IMR-90 (cell line): ENCODE results near the gene OR51M1.
"Not testable (repeated sequence)": the region's sequence is repeated elsewhere in the genome, so short reads cannot be mapped to it uniquely, and the experiment has no call there.

Experiments used
- CTCF ChIP-seq: conservative IDR thresholded peaks from 2 replicates; pipeline ENCODE4 v1.5.1; 2012; ENCODE audit warnings: mild to moderate bottlenecking, low read depth, low read length, improper control_type of control experiment
- FOS ChIP-seq: fragments of 150-350 bp; IDR thresholded peaks from 2 replicates; pipeline ENCODE4 v1.6.1; 2016; ENCODE audit warnings: low read depth, low read length

GRCh38 chr11:5337253-5337652 lies 46.4 kb upstream of the OR51M1 start:
- not testable (repeated sequence) for TF ChIP-seq FOS, CTCF
